DMS 273 treated with DMSO at 0.1 percent for 48 hours (cell line): Measurements from ENCODE around the gene RAB7A.
"Not testable (repeated sequence)": the region's sequence is repeated elsewhere in the genome, so short reads cannot be mapped to it uniquely, and the experiment has no call there.

Source experiments
- DNase-seq: peaks from one replicate; lab custom pipeline; 2025; lab: John Stamatoyannopoulos, UW

RAB7A gene

DNA sequence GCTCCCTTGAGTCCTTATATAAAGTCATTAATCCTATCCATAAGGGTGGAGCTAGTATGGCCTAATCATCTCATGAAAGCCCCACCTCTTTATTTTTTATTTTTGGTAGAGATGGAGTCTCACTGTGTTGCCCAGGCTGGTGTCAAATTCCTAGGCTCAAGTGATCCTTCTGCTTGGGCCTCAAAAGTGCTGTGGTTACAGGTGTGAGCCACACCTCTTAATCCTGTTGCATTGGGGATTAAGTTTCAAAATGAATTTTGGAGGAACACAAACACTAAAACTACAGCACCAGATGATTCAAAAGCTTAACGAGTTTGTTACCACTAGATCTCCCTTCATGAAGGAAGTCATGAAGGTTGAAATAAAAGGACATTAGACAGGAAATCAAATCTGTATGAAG lies 27.7 kb downstream of the RAB7A start:
- no peak for DNase-seq

DNA sequence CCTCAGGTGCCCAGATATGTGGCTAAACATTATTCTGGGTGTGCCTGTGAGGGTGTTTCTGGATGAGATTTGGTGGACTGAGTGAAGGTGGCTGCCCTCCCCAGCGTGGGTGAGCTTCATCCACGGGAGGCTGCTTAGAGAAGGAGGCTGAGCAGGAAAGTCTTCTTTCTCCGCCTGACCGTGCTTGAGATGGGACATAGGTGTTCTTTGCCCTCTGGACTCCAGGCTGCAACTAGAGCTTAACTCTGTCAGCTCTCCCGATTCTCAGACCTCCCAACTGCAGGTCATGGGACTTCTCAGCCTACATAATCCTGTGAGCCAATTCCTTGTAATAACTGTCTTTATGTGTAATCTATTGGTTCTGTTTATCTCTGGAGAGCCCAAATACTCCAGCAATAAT lies 34.1 kb downstream of the RAB7A start:
- DNase-seq, result no peak

DNA sequence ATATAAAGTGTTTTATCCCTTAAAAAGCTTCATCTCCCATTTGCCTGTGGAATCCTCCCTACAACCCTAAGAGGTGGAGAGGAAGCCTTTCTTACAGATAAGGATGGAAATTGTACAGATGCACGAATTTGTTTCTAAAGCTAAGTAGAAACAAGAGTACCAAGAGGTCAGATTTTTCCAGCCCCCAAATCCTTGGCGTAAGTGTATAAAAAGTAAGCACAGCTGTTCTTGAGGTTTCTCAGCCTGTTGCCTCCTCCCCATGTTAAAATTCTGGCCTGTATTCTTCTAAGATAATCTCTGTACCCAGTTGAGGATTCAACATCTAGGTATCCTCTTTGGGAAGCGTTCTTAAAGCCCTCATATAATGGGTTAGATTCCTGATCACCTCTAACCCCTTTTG lies 34.9 kb downstream of the RAB7A start:
- DNase-seq, result no peak

DNA sequence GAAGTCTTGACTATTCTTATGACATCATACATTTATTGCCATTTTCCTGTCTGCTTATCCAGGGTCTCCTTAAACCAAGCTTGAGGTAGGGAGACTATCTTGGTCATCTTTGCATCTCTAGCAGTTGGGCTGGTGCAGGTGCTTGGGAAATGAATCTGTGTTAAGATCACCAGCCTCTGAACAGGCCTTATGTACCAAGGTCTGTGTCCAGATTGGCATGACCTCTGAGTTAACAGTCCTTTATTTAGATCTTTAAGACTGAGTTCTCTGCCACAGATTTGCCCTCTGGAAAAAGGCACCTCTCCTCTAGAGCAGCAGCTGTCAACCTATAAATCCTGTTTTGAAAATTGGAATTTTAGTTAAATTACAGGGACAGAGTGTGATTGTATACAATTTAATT lies 35.4 kb downstream of the RAB7A start:
- DNase-seq, result no peak

DNA sequence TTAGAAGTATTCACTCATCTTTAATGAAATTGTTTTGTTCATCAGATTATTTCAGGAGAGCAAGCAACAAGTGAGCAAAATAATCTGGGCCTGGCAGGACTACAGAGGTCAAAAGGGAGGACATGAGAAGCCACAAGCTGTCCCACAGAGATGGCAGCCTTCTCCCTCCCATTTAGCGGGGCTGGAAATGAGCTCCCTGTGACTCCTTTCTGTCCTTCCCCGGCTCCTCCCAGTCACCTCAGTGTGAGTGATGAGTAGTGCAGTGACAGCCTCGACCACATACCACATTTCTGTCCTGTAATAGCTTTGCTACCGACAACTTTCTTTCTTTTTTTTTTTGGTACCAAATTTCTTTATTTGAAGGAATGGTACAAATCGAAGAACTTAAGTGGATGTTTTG lies 38.0 kb downstream of the RAB7A start:
- DNase-seq, result no peak

DNA sequence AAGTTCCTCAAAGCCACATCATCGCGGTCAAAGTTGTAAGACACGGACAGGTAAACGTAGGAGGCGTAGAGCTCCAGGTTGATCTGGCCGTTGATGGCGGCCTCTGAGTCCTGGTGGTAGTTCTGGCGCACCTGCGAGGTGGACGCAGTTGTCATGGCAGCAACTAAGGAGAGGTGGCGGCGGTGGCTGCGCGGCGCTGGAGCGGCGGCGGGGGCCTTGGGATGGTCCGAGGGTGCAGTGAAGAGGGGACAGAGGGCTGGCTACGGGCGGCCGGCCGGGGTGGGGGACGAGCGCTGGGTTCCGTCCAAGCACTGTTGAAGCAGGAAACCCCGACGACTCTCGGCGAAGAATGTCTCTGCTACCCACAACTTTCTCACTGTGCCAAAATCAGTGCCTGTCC lies 38.9 kb downstream of the RAB7A start:
- no peak for DNase-seq

DNA sequence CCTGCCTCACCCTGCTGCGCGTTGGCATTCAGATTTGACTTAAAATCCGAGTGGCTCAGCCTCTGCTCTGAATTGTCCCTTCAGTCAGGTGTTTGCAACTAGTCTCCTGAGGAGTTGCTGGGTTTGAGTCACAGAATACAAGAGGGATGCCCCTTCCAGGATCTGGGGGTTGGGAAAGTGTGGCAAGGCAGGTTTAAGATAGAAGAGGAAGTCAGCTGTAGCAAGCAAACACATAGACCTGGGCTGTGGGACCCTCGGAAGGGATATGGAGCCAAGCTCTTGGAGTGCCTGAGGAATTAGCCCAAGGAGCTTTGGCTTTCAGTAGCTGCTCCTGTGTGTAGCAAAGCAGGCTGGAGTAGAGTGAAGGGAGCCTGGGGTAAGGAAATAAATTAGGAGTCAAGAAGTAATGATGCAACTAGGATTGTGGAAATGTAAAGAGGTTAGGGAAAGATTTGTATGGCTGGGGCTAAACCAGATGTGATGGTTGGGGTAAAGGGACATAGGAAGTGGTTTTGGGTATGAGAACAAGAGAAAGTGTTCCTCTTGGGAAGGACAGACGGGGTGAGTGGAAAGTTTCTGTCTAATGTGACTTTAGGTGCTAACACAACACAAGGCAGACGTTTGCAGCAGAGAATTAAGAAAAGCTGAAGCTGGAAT lies 41.2 kb downstream of the RAB7A start:
- DNase-seq, result no peak

DNA sequence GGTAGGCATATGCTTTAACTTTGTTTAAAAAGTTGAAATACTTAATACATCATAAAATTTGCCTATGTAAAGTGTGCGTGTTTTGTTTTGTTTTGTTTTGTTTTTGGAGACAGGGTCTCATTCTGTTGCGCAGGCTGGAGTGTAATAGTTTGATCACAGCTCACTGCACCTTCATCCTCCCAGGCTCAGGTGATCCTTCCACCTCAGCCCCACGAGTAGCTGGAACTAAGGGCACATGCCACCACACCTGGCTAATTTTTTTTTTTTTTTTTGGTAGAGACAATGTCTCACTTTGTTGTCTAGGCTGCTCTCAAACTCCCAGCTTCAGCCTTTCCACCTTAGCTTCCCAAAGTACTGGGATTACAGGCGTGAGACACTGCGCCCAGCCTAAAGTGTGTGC lies 42.5 kb downstream of the RAB7A start:
- no peak for DNase-seq

DNA sequence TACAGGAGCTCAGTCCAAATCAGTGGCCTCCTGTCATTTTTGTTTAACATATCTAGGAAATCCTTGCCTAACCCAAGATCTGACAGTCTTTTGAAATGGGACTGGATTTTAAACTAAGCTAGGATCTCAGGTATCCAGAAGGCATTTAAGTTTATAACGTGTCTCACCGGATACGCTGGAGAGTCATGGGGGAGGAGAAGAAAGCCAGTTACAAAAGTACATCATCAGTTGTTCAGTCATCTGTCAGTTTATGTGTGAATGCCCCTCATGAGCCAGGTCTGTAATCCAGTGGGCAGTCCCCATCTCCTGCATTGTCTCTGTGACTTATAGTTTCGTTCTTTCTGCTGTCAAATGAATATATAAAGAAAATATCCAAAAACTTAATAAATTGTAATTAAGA lies 44.4 kb downstream of the RAB7A start:
- DNase-seq, result no peak

DNA sequence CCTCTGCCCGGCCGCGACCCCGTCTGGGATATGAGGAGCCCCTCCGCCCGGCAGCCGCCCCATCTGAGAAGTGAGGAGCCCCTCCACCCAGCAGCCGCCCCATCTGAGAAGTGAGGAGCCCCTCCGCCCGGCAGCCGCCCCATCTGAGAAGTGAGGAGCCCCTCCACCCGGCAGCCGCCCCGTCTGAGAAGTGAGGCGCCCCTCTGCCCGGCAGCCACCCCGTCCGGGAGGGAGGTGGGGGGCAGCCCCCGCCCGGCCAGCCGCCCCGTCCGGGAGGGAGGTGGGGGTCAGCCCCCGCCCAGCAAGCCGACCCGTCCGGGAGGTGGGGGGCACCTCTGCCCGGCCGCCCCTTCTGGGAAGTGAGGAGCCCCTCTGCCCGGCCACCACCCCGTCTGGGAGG lies 47.2 kb downstream of the RAB7A start:
- not testable (repeated sequence) for DNase-seq

DNA sequence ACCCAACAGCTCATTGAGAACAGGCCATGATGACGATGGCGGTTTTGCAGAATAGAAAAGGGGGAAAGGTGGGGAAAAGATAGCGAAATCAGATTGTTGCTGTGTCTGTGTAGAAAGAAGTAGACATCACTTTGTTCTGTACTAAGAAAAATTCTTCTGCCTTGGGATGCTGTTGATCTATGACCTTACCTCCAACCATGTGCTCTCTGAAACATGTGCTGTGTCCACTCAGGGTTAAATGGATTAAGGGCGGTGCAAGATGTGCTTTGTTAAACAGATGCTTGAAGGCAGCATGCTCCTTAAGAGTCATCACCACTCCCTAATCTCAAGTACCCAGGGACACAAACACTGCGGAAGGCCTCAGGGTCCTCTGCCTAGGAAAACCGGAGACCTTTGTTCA lies 47.6 kb downstream of the RAB7A start:
- not testable (repeated sequence) for DNase-seq

DNA sequence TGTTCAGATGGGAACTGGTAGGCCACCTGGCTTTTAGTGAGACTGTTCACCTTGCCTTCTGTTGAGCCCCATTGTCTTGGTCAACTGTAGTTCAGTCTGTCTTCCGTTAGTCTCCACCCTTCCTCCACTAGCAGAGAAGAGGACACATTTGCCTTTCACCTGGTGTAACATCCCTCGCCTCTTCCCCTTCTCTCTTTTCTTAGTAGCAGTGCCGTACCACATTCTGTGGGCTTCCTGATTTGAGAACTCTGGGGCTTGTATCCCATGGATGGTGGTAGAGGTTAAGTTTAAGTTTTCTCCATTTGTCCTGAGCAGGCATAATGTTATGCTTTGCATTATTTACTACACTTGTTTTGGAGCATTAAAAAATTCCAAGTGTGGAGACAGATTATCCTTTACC lies 49.3 kb downstream of the RAB7A start:
- DNase-seq, result no peak

DNA sequence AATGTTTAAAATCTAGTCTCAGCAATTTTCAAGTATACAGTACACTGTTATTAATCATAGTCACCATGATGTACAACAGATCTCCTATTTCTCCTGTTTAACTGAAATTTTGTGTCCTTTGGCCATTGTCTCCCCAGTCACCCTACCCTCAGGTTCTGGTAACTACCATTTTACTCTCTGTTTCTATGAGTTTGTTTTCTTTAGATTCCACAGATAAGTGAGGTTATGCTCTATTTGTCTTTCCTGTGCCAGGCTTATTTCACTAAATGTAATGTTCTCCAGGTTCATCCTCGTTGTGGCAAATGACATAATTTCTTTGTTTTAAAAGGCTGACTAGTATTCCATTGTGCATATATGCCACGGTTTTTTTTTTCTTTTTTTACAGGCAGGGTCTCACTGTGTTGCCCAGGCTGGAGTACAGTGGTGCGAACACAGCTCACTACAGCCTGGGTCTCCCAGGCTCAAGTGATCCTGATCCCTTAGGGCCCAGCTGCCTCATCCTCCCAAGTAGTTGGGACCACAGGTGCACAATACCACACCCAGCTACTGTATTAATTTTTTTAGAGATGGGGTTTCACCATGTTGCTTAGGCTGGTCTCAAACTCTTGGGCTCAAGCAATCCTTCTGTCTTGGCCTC lies 50.0 kb downstream of the RAB7A start:
- DNase-seq, result no peak

DNA sequence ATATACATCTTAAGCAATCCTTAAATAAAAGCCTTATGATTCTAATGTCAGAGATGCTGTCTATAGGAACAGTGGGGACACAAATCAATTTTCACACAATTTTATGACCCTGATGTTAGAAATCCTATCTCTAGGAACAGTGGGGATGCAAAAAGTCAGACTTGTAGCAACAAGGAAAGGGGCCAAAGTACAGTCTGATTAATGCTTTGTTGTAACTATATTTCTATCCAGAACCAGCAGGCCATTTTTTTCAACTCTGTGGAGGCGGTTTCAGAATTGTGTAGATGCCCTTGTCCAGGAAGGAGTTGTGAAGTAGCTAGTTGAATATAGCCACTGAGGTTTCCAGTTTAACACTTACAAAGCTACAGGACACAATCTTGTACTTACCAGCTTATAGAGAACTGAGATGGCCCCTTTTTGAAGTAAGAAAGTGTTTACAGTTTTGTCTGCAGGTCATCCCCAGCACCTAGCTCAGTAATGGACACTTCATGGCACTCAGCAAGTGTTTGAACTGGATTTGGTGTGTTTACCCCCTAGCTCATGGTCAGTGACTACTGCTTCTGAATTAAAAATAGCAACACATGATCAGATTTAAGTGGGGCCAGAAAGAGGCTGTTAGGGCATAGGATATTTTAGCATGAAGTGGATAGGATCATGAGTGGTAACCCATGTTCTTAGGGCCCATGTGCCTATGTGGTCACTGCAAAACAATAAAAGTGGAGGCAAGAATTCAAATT lies 54.3 kb downstream of the RAB7A start:
- no peak for DNase-seq

DNA sequence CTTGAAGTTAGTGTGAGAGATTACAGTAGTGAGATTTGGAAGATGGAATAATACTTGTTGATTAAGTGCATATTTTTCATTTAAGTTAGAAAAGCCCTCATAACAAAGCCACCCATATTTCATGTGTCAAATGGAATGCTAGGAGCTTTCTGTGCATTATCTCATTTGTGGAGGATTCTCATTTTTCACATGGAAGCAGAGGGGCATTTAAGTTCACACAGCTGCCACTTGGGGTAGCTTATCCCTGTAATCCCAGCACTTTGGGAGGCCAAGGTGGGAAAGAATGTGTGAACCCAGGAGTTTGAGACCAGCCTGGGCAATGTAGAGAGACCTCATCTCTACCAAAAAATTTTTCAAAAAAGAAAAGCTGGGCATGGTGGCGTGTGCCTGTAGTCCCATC lies 55.2 kb downstream of the RAB7A start:
- DNase-seq, result no peak

DNA sequence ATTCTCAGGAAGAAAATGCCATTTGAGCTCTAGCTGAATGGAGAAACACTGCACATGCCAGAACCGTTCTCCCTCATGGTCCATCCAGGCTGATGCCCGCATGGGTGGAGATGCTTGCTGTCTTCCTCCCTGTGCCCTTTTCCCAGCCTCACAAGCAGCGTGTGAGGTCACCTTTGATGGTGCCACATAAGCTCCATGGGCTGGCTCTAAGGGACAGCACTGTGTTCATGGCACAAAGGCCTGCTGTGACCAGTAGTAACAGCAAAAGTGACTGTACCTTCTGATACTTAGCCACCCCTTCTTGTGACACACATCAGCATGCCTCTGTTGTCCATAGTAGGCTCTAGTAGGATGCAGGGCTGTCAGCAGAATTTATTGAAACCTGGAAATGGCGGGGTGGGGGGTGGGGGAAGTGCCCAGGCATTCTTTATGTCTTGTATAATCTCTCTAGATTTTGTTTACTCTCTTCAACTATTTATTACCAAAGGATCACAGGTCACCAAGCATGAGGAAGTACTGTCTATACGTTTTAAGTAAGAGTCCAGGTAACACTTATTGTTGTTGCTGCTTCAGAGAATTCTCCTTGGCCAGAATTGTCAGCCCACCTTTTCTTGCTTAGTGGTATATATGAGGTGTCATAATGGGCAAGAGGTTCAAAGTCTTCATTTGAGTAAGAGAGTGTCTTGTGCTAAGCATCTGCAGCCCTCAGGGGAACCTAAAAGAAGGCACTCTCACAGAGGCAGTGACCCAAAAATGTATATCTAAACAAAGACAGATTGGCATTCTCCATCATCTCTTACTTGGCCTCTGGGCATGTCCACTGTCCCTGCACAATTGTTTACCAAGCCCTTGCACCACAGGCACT lies 56.5 kb downstream of the RAB7A start:
- DNase-seq, result no peak

DNA sequence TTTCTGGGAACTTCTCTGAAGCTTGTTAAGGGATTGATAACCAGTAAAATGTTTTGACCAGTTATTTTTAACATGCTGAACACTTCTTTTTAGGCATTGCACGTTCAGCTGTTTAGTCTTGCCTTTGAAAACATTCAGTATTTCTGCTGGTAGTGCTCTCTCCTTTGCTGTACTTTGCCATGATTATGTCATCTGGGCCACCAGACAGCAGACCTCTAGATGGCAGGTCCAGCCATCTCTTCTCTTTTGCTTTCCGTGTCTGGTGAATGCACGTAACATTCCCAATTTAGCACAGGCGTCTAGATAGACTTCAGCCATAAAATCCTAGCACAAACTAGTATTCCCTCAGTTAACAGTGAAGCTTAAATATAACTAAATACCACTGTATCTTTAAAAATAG lies 57.8 kb downstream of the RAB7A start:
- DNase-seq, result no peak

DNA sequence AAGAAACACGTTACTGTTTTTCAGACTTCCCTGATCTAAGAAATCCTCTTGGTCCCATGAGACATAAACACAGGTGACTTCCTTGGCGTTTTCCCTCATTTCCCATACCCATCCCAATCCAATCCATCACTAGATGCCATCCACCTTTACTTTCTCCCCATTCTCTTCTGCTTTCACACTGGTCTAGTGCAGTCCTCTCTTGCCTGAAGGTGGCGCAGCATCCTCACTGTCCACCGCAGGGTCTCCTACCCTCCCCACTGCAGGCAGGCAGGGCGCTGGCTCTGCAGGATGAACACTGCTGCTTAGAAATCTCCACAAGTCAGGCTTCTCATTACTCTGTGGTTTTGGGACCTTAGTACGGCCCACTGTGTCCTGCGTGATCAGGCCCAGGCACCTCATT lies 58.2 kb downstream of the RAB7A start:
- DNase-seq, result no peak

DNA sequence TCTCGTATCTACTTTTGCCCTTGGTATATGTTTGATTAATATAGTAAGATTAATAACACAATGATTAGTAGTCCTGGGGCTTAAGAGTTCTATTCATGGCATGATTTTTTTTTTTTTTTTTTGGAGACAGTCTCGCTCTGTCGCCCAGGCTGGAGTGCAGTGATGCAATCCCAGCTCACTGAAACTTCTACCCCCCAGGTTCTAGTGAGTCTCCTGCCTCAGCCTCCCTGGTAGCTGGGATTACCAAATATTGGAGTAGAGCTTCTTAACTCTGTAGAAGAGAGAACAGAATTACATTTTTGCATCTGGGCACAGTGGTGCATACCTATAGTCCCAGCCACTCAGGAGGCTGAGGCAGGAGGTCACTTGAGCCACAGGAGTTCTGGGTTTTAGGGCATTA lies 58.9 kb downstream of the RAB7A start:
- DNase-seq, result no peak

DNA sequence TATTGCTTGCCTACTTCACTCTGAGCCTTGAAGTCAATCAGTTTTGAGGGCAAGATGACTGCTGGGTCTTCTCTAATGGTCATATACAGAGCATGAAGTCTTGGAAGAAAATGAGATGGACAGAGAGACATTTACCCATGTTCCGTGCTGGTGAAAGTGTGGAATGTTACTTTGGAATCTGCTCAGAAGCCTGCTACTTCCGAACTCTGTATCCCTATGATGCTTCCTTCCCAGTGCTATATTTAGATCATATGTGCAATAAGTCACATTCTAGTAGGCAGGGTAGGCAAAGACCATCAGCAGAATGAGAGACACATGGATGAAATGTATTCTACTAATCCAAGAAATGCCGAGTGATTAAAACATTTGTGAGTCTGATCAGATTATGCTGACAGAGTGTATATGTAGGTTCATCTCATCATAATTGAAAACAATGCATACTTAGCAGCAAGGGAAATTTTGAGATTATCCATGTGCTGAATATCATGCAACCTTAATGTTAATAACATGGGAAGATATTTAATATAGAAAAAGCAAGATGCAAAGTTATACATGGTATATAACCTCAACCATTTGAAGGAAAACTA lies 60.5 kb downstream of the RAB7A start:
- no peak for DNase-seq

DNA sequence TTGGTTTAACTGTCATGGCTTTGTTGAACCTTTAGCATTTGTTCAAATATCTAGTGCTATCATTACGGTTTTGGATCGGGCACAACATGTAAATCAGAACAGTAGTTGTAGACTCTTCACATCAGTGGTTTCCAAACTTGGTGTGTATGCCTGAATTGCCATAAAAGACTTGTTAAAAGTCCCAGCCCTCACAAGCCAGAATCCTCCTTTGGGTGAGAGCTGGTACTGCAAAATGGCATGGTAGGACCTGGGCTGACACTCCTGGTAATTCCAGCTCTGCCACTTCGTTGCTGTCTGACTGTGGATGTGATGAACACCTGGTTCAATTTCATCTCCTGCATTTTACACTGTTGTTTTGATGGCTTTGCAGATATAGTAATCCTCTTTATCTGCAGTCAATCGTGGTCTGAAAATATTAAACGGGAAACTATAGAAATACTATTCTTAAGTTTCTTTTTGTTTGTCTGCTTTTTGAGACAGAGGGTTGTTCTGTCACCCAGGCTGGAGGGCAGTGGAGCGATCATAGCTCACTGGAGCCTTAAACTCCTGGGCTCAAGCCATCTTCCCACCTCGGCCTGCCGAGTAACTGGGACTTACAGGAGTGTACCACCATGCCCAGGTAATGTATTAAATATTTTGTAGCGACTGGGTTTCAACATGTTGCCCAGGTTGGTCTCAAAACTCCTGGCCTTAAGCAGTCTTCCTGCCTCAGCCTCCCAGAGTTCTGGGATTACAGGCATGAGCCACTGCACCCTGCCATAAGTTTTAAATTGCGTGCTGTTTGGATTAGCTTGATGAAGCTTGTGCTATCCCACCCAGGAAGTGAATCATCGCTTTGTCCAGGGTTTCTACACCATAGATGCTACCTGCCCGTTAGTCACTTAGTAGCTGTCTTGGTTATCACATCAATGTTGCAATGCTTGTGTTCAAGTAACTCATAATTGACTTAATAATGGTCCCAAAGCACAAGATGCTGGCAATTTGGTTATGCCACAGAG lies 61.6 kb downstream of the RAB7A start:
- DNase-seq, result peak; percentile 15
